GM21390 (cell line): ENCODE measurements around the gene CLCN5.

Experiments used
- ATAC-seq: cut with Tn5 transposase; IDR thresholded peaks from one replicate; pipeline ENCODE4 v1.9.1; 2021; ENCODE audit not compliant: unreplicated experiment

Gene CLCN5

DNA sequence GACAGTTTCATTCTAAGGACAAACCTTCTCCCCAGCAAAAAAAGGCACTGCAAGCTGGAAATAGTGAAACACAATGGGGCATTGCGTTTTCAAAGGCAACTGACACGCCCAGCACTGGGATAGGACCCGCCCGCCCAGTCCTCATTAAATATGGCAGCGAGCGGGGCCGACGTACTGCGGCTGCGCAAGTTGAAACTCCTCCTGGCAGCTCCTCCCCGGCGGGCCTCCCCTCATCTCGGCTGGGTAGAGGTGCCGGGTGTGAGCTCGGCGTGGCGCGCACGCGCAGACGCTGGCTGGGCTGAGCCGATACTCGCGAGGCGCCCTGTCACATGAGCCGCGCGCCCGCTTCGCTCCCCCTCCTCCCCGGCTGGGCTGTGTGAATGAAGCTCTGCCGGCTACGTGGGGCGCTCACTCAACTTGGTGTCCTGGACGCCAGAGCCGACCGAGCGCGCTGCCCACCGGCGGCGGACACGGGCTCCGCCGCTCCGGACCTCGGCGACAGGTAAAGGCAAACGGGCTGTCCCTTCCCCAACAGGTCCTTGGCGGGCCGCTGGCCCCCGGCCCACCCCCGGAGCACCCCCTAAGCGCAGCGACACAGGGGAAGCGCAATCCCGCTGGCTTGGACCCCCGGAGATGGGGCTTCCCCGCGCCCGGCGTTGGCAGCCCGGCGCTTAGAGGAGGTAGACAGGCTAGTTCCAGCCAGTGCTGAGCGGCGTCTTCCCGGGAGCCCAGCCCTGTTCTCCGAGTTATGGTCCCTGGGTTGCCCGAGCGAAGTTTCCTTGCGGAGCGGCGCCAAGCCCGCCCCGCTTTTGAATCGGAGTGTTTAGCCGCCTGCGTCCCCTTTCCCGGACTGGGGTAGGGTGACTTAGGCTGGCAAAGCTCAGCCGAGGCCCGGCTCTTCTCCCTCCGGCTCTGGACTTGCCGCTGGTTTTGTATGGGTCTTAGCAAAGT is at the start of gene CLCN5:
TSS of gene CLCN5 (plus strand) at position 306 of the 951 bp plus-strand sequence. CDS start 2,703 bp downstream, outside the sequence.
- ATAC-seq: peak; percentile 96

DNA sequence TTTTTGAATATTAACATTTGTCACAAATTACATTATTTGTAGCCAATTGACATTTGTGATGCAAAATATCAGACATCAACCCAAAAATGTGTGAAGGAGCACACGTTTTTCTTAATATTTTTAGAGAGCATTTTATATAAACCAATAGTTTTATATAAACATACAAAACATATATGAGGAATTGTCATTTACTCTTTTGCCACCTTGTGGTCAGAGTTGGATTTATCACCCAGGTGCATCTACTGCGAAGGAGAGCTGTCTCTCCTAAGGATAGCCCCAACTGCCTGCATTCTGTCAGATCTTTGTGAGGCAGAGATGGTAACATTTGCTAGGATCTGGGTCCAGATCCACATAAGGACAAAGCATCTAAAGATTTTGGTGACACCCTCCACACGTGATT is 45.6 kb upstream of the CLCN5 start:
- ATAC-seq: no peak

- no peak for ATAC-seq
Measured at GRCh38 chrX:49877397-49878101, 44.8 kb upstream of the CLCN5 start.

DNA sequence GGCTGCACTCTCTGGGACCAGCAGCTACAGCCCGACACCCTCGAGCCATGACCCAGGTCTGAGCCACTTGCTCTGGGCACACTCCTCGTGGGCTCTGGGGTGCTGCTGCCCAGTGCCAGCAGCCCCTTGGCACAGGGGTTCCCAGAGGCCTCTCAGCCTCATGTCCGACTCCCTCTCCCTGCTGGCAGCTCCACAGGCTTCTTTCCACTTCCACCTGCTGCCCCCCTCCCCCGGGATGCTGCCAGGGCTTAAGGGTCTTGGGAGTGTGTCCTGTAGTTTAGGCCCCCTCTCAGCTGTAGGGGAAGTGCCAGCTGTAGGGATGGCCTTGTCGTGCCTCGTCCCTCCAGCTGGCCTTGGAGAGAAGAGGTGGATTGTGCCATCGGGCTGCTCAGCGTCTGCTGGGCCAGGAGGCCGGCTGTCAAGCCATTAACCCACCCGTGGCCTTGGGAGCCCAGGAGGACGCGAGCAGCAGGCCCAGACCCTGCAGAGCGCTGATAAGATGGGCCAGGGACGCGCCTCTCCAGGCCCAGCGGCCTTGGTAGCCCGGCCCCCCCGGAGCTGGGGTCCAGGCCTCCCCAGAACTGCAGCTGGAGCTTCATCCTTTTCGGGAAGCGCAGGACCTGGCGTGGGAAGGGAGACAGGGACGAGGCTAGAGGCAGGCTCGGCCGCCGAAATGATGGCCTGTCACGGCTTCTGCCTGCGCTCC is 44.1 kb upstream of the CLCN5 start:
- ATAC-seq: no peak

- ATAC-seq: peak; percentile 92
Measured at GRCh38 chrX:49878834-49879655, 43.4 kb upstream of the CLCN5 start, which contains the start of gene USP27X. USP27X (plus strand) TSS chrX:49879484; CDS start chrX:49880308, 824 bp downstream.

DNA sequence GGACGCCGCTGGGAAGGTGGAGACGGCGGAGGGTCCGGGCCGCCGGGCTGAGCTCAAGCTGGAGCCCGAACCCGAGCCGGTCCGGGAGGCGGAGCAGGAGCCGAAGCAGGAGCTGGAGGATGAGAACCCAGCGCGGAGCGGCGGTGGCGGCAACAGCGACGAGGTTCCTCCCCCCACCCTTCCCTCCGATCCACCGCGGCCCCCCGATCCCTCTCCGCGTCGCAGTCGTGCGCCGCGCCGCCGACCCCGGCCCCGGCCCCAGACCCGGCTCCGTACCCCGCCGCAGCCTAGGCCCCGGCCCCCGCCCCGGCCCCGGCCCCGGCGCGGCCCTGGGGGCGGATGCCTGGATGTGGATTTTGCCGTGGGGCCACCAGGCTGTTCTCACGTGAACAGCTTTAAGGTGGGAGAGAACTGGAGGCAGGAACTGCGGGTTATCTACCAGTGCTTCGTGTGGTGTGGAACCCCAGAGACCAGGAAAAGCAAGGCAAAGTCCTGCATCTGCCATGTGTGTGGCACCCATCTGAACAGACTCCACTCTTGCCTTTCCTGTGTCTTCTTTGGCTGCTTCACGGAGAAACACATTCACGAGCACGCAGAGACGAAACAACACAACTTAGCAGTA is 42.6 kb upstream of the CLCN5 start:
- no peak for ATAC-seq

DNA sequence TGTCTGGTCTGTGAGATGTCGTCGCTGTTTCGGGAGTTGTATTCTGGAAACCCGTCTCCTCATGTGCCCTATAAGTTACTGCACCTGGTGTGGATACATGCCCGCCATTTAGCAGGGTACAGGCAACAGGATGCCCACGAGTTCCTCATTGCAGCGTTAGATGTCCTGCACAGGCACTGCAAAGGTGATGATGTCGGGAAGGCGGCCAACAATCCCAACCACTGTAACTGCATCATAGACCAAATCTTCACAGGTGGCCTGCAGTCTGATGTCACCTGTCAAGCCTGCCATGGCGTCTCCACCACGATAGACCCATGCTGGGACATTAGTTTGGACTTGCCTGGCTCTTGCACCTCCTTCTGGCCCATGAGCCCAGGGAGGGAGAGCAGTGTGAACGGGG is 41.7 kb upstream of the CLCN5 start:
- ATAC-seq: no peak

GRCh38 chrX:49884290-49884862 is 38.0 kb upstream of the CLCN5 start:
- ATAC-seq: peak; percentile 51

- ATAC-seq: no peak
Measured at GRCh38 chrX:49892542-49892941, 29.9 kb upstream of the CLCN5 start.

DNA sequence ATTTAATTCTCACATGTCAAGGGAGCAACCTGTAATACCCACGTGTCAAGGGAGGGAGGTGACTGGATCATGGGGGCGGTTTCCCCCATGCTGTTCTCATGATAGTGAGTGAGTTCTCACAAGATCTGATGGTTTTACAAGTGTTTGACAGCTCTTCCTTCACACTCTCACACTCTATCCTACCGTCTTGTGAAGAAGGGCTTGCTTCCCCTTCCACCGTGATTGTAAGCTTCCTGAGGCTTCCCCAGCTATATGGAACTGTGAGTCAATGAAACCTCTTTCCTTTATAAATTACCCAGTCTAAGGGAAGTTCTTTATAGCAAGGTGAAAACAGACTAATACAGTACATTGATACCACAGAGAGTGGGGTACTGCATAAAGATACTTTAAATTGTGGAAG is 25.4 kb upstream of the CLCN5 start:
- no peak for ATAC-seq

DNA sequence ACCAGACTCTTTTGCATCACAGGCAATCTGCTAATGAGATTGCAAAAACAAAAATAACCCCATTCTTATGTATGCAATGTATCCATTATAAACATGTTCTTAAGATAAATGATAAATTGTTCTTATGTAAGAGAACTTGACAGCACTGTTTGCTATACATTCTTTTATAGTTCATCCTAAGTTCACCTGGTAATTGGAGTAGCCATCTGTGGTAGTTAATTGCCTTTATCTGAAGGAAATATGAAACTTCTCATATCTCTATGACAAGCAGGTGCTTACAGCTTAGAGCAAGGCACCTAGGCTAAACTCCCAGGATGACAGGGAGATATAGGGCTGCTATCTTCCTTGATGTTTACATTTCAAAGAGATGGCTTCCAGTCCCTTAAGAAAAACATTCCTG is 21.3 kb upstream of the CLCN5 start:
- ATAC-seq: no peak

DNA sequence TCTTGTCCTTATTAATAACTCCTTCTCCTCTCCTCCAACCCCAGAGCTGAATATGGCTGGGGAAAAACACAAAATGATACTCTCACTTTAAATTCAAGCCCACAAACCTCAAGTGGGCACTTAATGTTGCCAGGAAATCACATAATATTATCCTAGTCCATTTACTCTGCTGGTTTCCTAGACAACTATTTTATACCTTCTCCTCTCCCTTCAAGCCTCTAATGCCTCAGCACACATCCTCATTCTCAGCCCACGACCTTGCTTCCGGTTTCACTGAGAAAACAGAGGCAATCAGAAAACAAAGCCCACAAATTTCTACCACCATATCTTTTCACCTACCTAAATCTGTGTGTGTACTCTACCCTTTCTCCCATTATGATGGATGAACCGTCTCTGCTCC is 12.1 kb upstream of the CLCN5 start:
- no peak for ATAC-seq

GRCh38 chrX:49912086-49912485 is 10.3 kb upstream of the CLCN5 start:
- no peak for ATAC-seq

DNA sequence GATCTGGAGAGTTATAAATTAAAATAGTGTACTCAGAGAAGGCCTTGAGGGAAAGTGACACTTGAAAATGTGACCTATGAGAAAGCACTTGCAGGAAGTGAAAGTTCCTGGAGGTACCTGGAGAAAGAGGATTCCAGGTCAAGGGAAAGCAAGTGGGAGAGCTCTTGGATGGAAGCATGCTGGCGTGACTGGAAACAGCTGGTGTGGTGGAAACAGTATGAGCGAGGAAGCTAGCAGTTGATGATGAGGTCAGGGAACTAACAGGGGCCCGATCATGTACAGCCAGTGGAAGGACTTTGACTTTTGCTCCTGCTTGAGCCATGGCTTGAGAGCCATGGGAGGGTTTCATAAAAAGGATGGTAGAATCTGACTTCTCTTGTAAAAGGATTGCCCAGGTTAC is 9.5 kb upstream of the CLCN5 start:
- ATAC-seq: no peak

DNA sequence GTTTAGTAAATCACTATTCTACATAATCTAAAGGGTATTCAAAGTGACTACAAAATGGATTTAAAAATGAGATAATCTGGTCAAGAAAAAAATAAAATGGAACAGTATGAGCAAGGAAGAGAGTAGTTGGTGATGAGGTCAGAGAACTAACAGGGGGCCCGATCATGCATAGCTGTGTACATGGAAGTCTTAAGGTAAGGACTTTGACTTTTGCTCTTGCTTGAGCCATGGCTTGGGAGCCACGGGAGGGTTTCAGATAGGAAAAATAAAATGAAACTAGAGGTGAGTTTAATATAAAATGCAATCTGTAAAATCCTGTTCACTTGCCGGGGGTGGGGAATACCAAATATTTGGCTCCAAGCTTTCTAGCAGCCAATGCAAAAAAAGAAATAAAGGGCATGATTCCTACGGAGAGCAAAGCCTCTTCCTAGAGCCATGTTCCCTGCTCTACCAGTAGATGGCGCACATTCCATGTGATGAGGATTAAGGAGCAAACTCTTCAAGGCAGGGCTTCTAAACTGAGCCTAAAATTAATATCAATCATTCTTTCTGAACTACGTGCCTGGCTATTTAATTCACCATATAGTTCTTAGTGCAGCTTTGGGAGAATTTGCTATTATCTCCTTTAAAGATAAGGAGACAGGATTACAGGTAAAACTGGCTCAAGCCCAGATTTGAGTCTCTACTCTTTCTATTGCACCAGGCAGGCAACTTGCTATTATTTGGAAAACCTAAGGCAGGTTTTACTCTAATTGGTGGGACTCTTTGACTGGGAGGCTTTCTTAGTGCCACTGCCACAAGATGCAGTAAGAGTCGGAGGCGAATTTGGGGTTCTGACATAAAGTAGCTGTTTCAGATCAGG is 6.8 kb upstream of the CLCN5 start:
- ATAC-seq: peak; percentile 76

- ATAC-seq: no peak
Measured at GRCh38 chrX:49919617-49920016, 2.8 kb upstream of the CLCN5 start.

DNA sequence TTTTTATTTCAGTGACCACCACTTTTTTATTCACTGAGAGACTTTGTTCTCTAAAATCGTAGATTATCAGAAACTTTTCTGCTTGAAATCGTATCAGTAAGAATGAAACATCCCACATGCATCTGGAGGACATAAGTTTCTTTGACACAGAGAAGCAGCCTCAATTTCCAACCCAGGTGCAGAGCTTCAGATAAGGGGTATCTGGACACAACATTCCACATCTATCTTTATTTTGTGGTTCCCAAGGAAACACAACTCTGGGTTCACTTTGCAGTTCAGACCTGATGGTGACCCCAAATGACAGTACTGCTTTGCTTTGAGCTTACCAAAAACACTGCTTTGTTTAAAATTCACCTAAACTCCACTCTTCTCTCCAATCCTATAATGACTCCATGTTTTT is 1.3 kb upstream of the CLCN5 start:
- no peak for ATAC-seq

- no peak for ATAC-seq
Measured at GRCh38 chrX:49925176-49925575, 2.8 kb downstream of the CLCN5 start.

DNA sequence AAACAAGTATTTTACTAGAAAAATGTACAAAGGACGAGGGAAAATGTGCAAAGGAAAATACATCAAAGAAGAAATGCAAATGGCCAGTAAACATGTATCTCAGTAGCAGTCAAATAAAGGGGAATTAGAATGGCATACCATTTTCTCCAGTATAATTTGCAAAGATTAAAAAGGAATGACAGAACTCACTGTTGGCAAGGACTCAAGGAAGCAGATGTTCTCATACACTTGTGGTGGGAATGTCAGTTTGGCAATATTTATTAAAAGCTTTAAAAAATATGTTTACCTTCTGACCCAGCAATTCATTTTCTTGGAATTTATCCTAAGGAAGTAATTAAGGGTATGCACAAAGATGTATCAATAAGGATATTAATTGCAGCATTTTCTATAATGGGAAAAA is 7.6 kb downstream of the CLCN5 start:
- ATAC-seq: no peak
